K562 (cell line): ENCODE results near the gene CCDC82. TPM values are rescaled to one million over a fixed set of nuclear protein-coding genes. Genes with fewer than 3 reads are reported as not detected.

Experiments used
- ATAC-seq: fragments of 200-7000 bp; cut with Tn5 transposase; 3 replicates; pipeline ENCODE4 v1.9.1; 2020; ENCODE audit warnings: moderate library complexity
- BruUV-seq: library from RNA; stranded (reverse); fragments of 400-500 nt; replicated peaks from 2 replicates; lab custom pipeline; 2021; lab: Mats Ljungman, UMichigan
- CTCF ChIA-PET: fragments of 300-600 bp; formaldehyde crosslinking; extraction: SDS; loops from one replicate; lab custom pipeline; 2021; ENCODE audit warnings: low intra/inter-chr PET ratio; lab: Yijun Ruan, JAX
- POLR2A ChIA-PET: fragments of 300-600, 350-650 bp; sonication (Branson Sonifier 250); formaldehyde crosslinking; extraction: SDS; loops from one replicate; lab custom pipeline; 2021; ENCODE audit warnings: antibody characterized with exemption, inconsistent platforms; lab: Yijun Ruan, JAX
- DNase-seq, 4 experiments: peaks; one replicate each; pipeline versions ENCODE4 v3.0.0 to v3.0.0-alpha.2; 2011 to 2018; ENCODE audit warnings: low spot score in 3 of 4, mixed read lengths in 3 of 4; ENCODE audit errors: extremely low read depth in 1 of 4
- FAIRE-seq: peaks from 2 replicates; lab custom pipeline; 2011; peaks lifted over from hg19 to GRCh38; lab: Jason Lieb, UNC
- H2AFZ ChIP-seq: 2 replicates; pipeline ENCODE4 v1.6.0; 2011; ENCODE audit warnings: low read depth, low read length, control low read depth, inconsistent platforms
- H3K27ac ChIP-seq: fragments of 200-600 bp; 3 replicates; pipeline ENCODE4 v1.8.0; 2011; ENCODE audit warnings: low read depth, mild to moderate bottlenecking, control low read depth, inconsistent platforms, low read length, moderate library complexity, mixed read lengths; ENCODE audit errors: extremely low read depth
- H3K27me3 ChIP-seq, 2 experiments: fragments of 300-600 bp in 1 of 2; 2 replicates in 1 of 2; 3 replicates in 1 of 2; pipeline versions ENCODE4 v1.6.0 to v1.8.0; 2011; ENCODE audit warnings: inconsistent platforms in 2 of 2, low read length in 2 of 2, mild to moderate bottlenecking in 1 of 2, mixed read lengths in 1 of 2, moderate library complexity in 1 of 2; ENCODE audit not compliant: control insufficient read depth in 2 of 2, insufficient read depth in 2 of 2
- H3K36me3 ChIP-seq: fragments of 300-600 bp; 3 replicates; pipeline ENCODE4 v1.8.0; 2011; ENCODE audit warnings: mild to moderate bottlenecking, low read length, inconsistent platforms; ENCODE audit not compliant: control insufficient read depth, insufficient read depth
- H3K4me1 ChIP-seq, 2 experiments: fragments of 200-600 bp in 1 of 2; replicated peaks in 1 of 2; 2 replicates in 1 of 2; 3 replicates in 1 of 2; pipeline versions ENCODE4 v1.5.1 to v1.8.0; 2011; ENCODE audit warnings: inconsistent platforms in 2 of 2, low read length in 2 of 2, mild to moderate bottlenecking in 1 of 2, mixed read lengths in 1 of 2, moderate library complexity in 1 of 2; ENCODE audit not compliant: control insufficient read depth in 2 of 2, insufficient read depth in 2 of 2
- H3K4me2 ChIP-seq: 2 replicates; pipeline ENCODE4 v1.6.1; 2011; ENCODE audit warnings: low read length, control low read depth, inconsistent platforms, mixed read lengths; ENCODE audit not compliant: insufficient read depth
- H3K4me3 ChIP-seq: fragments of 200-600 bp; sonication (generic), shearing (Covaris generic); 2 replicates; pipeline ENCODE4 v1.5.1; 2016; ENCODE audit warnings: control low read depth, inconsistent platforms
- H3K79me2 ChIP-seq: fragments of 200-600 bp; 3 replicates; pipeline ENCODE4 v1.8.0; 2011; ENCODE audit warnings: low read length, inconsistent platforms; ENCODE audit not compliant: control insufficient read depth, insufficient read depth
- H3K9ac ChIP-seq, 2 experiments: 2 replicates each; pipeline versions ENCODE4 v1.6.0 to v1.6.1; 2011; ENCODE audit warnings: low read depth in 2 of 2, low read length in 2 of 2, control low read depth in 1 of 2, inconsistent platforms in 1 of 2, mild to moderate bottlenecking in 1 of 2, mixed read lengths in 1 of 2; ENCODE audit not compliant: insufficient read depth in 1 of 2
- H3K9me1 ChIP-seq: one replicate; pipeline ENCODE4 v1.6.0; 2011; ENCODE audit warnings: inconsistent platforms, mild to moderate bottlenecking, low read length, moderate library complexity; ENCODE audit not compliant: control insufficient read depth, insufficient read depth
- H3K9me3 ChIP-seq: replicated peaks from 2 replicates; pipeline ENCODE4 v1.5.1; 2011; ENCODE audit warnings: low read depth, low read length, inconsistent platforms; ENCODE audit not compliant: control insufficient read depth, insufficient read depth
- H4K20me1 ChIP-seq: replicated peaks from 2 replicates; pipeline ENCODE4 v1.6.1; 2011; ENCODE audit warnings: low read length, inconsistent platforms, mixed read lengths; ENCODE audit not compliant: control insufficient read depth, insufficient read depth
- ELF1 ChIP-seq: fragments of 200-800 bp; sonication (Bioruptor generic); IDR thresholded peaks from 2 replicates; pipeline ENCODE4 v1.6.1; 2016; ENCODE audit warnings: missing genetic modification characterization, missing compliant biosample characterization
- ELF2 ChIP-seq: fragments of 250-450 bp; sonication (Bioruptor Pico); IDR thresholded peaks from 2 replicates; pipeline ENCODE4 v1.5.0; 2021; ENCODE audit warnings: mild to moderate bottlenecking
- FOSL1 ChIP-seq: fragments of 200-800 bp; sonication (Bioruptor generic); conservative IDR thresholded peaks from 2 replicates; pipeline ENCODE4 v1.6.1; 2016; ENCODE audit warnings: missing genetic modification characterization, missing compliant biosample characterization
- NR2C2 ChIP-seq, 2 experiments: fragments of 200-800 bp in 1 of 2; sonication (Bioruptor generic) in 1 of 2; sonication (generic) in 1 of 2; formaldehyde crosslinking in 1 of 2; IDR thresholded peaks; 2 replicates each; pipeline versions ENCODE4 v1.6.1 to v1.8.0; 2016 to 2022; ENCODE audit warnings: mild to moderate bottlenecking in 1 of 2, missing compliant biosample characterization in 1 of 2, missing genetic modification characterization in 1 of 2, missing genetic modification reagents in 1 of 2
- RNF2 ChIP-seq: sonication (generic); IDR thresholded peaks from 2 replicates; pipeline ENCODE4 v1.6.1; 2016
- SMARCB1 ChIP-seq: IDR thresholded peaks from 2 replicates; pipeline ENCODE4 v1.6.1; 2011; ENCODE audit warnings: improper control_type of control experiment, low read depth; ENCODE audit not compliant: insufficient read length
- WGBS: fragments of 100-300 bp; shearing (Covaris generic); methylation state at CpG from one replicate; pipeline ENCODE4 v1.1.6; 2016; ENCODE audit warnings: low coverage, mixed read lengths; ENCODE audit not compliant: insufficient coverage; ENCODE audit errors: missing lambda C conversion rate; 5-methylcytosine and 5-hydroxymethylcytosine counted together
- in situ Hi-C: fragments of 300-500 bp; cut with MboI; formaldehyde crosslinking; loops from 4 replicates; pipeline ENCODE4 v1.15.0; 2018; ENCODE audit warnings: inconsistent platforms, mixed read lengths
- intact Hi-C: fragments of 100-400 bp; cut with micrococcal nuclease; formaldehyde crosslinking; loops from 2 replicates; pipeline ENCODE4 v1.14.2; 2022
- polyA plus RNA-seq, 8 experiments: library from polyadenylated mRNA; depleted of rRNA in 4 of 8; stranded (reverse) in 5 of 8; unstranded in 3 of 8; fragments of >200 nt; fragmentation: Nextera tagmentation in 2 of 8; fragmentation: Illumina TruSeq in 1 of 8; extraction: Ambion mirVana in 2 of 8; extraction: Trizol in 1 of 8; gene quantifications; 2 replicates each; pipeline versions ENCODE4 v1.2.1 to v1.2.3, GENCODE V29; 2011 to 2014; ENCODE audit warnings: inconsistent platforms in 1 of 8, missing spikeins in 1 of 8
- total RNA-seq, 7 experiments: library from RNA; depleted of rRNA in 6 of 7; stranded (reverse); fragments of >200 nt in 6 of 7; fragmentation: Illumina TruSeq in 2 of 7; extraction: Trizol in 2 of 7; gene quantifications; 2 replicates each; pipeline versions ENCODE4 v1.2.1 to v1.2.3, GENCODE V29; 2011 to 2021; ENCODE audit warnings: low replicate concordance in 1 of 7
- TF ChIP-seq, protein P1 (sequence below): fragments of 200-800 bp; sonication (Bioruptor generic); IDR thresholded peaks from 2 replicates; pipeline ENCODE4 v1.6.1; 2017; ENCODE audit warnings: missing genetic modification characterization, missing compliant biosample characterization

The CCDC82 gene
- total and polyA plus RNA-seq, 9 of the 15 experiments (the other 6 are each of a cell fraction or from before 2014, with no cell fraction given) = 12.5 to 51.3 (median 24.5) TPM

DNA sequence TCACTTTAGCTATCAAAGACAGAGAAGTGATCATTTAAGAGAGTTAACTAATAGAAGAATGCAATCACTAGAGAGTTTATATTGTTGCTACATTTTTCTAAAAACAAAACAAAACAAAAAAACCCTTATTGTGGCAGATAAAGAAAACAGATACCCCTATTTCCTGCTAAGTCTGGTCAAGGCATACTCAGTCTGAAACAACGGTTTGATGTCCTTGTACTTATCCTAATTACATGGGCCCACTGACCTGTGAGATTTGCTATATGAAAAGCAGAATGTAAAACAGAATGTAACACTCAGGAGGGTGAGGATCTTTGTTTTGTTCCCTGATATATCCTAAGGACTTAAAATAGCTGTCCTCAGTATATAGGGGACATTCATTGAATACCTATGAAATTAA lies 71.3 kb downstream of the CCDC82 start:
- no peak for ATAC-seq
- BruUV-seq = no TSS peak
- H3K9me1 ChIP-seq = no peaks in the 10 kb centered on the region
- H3K9me3 ChIP-seq = no peaks in the 10 kb centered on the region
- 0 out of 3 replicates have a peak, but pooled peaks cover 3% of the 10 kb centered on the region for H3K36me3 ChIP-seq
- peak overlapping the region; percentile 77 for H3K27ac ChIP-seq
- no peaks in the 10 kb centered on the region for H4K20me1 ChIP-seq
- peak overlapping the region in 1 of 2 experiments; percentile 1; a peak in 1 of 4 replicates for H3K9ac ChIP-seq
- H2AFZ ChIP-seq = peak overlapping the region; percentile 27
- in situ Hi-C loops (no loop called here), intact Hi-C loops (no loop called here)
- H3K4me2 ChIP-seq = peak overlapping the region; percentile 56; the same call in 1 of the 2 replicates
- ChIA-PET POLR2A (interaction anchor here (5.5 kb wide), 1 partner anchor 7 kb away, joined by 42 read pairs; no protein-coding TSS in a partner anchor), CTCF (no interaction called here)
- TF ChIP-seq ELF2 (CRISPR knock-in tag) (0 out of 2 replicates have a peak, but pooled peaks have one; percentile 45), RNF2 (no peak), ELF1 (tag) (no peak), FOSL1 (tag) (0 out of 2 replicates have a peak, but pooled peaks have one; percentile 37), NR2C2 (CRISPR knock-in tag; IDR thresholded peaks at IDR 0.05) (no peak), NR2C2 (tag; IDR thresholded peaks at IDR 0.05) (0 out of 2 replicates have a peak, but pooled peaks have one; percentile 30), SMARCB1 (no peak)
- TF ChIP-seq, protein P1, sequence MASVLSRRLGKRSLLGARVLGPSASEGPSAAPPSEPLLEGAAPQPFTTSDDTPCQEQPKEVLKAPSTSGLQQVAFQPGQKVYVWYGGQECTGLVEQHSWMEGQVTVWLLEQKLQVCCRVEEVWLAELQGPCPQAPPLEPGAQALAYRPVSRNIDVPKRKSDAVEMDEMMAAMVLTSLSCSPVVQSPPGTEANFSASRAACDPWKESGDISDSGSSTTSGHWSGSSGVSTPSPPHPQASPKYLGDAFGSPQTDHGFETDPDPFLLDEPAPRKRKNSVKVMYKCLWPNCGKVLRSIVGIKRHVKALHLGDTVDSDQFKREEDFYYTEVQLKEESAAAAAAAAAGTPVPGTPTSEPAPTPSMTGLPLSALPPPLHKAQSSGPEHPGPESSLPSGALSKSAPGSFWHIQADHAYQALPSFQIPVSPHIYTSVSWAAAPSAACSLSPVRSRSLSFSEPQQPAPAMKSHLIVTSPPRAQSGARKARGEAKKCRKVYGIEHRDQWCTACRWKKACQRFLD = 0 out of 2 replicates have a peak, but pooled peaks have one; percentile 14
- H3K4me1 ChIP-seq = peaks cover 6 to 74% of the 10 kb centered on the region in 2 experiments; a peak in 4 of 5 replicates
- WGBS = 0% methylated on average over 1 of the region's 1 CpG
- no peak for FAIRE-seq
- no peaks in the 10 kb centered on the region for H3K27me3 ChIP-seq
- H3K4me3 ChIP-seq = no peak overlapping the region
- DNase-seq = no peak
- peaks cover 54% of the 10 kb centered on the region for H3K79me2 ChIP-seq
